IPS-NIHi7 (cell line): ENCODE results near the gene RAPSN.

ENCODE experiments used
- DNase-seq: peaks from one replicate; pipeline ENCODE4 v3.0.0; 2012; ENCODE audit warnings: mixed read lengths; ENCODE audit errors: extremely low spot score

RAPSN gene

DNA sequence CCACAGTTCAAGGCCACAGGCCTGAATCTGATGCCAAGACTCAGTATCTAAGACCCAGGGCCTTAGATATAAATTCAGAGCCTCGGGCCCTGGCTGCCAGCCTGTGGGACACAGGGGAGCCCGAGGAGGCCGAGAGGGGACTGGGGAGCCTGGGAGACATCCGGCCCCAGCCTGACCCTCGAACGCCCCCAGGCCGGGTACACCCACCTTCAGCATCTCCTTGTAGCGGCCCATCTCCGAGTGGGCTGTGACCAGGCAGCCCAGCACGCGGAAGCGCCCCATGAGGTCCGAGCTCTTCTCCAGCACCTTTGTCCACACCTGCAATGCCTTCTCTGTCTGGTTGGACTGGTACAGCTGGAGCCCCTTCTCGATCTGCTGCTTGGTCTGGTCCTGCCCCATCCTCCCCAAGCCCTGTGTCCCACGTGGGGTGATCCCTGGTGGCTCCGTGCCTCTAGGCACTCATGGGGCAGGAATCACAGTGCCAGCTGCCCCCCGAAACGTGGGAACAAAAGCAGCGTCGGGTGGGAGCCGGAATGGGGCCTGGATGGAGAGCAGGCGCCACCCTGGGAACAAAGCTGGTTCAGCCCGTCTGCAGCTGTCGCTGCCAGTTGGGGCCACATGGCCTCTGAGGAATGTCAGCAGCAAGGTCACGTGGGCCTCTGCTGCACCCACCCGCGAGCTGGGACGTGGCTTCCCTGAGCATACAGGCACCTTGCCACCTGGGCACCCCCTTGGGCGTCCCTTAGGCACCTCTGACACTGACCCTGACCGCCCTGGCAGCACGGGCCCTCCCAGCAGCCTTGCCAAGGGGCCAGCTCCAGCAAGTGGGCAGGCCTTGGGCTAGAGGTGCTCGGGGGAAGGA, at the start of gene RAPSN:
TSS of gene RAPSN (minus strand) at position 571 of the 862 bp plus-strand sequence. CDS start at position 399, 172 bp downstream.
- DNase-seq = no peak

GRCh38 chr11:47498149-47498548, 49.2 kb upstream of the RAPSN start:
- DNase-seq = no peak

DNA sequence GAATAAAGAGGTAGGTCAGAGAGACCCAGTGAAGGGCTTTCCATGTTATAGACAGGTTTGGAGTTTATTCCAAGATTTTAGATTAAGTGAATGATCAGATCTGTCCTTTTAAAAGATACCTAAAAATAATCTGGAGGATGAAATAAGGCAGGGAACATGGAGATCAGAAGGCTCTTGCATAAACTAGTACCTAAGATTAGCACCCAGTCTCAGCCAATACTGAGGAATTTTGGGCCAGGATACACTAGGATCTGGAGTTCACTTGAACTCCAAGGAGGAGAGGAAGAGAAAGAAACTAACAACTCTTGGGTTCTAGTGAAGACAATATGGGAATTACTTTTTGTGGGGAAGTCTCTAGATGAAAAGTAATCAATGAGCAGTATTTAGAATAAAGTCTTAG, 47.9 kb upstream of the RAPSN start:
- DNase-seq = no peak

GRCh38 chr11:47495856-47496217, 46.9 kb upstream of the RAPSN start:
- DNase-seq = no peak

DNA sequence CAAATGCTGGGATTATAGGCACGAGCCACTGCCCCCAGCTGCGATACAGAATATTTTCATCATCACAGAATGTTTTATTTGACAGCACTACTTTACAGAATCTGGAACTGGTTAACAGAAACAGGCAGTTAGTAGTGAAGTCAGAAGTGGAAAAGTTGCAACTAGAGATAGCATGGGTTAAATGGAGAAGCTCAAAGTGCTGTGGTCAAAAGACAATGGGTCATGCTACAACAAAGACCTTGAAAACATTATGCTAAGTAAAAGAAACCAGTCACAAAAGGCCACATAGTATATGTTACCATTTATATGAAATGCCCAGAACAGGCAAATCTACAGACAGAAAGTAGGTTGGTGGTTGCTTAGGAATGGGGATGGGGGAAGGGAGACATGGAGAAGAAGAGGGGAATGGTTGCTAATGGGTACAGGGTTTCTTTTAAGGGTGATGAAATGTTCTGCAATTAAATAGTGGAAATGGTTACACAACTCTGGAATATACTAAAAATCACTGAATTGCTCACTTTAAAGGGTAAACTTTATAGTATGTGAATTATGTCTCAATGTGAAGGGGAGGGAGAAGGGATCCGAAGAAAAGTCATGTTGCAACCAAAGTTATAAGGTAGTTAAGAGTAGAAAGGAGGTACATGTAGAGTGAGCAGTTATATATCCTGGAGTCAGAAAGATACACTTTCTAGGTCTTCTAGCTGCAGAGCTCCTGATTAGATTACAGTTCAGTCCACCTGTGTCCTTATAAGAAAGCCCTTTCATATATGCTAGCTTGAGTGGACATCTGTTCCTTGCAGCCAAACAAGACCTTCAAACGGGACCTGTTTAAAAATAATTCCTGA, 46.3 kb upstream of the RAPSN start:
- DNase-seq = no peak

DNA sequence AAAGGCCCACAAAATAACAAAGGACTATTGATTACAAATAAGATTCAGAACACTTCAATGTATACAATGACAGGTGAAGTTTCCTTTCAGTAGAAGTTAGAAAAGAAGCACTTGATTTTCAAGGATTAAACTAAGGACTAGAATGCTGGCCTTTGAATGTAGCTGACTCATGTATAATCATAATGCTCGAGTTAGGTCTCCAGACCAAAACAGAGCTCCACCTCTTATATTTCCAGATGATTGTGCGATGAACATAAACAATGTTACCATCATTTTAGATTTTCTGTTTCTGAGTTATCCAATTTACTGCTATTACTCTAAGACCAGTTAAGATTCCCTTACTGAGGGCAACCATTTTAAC, 40.4 kb upstream of the RAPSN start:
- DNase-seq = no peak

DNA sequence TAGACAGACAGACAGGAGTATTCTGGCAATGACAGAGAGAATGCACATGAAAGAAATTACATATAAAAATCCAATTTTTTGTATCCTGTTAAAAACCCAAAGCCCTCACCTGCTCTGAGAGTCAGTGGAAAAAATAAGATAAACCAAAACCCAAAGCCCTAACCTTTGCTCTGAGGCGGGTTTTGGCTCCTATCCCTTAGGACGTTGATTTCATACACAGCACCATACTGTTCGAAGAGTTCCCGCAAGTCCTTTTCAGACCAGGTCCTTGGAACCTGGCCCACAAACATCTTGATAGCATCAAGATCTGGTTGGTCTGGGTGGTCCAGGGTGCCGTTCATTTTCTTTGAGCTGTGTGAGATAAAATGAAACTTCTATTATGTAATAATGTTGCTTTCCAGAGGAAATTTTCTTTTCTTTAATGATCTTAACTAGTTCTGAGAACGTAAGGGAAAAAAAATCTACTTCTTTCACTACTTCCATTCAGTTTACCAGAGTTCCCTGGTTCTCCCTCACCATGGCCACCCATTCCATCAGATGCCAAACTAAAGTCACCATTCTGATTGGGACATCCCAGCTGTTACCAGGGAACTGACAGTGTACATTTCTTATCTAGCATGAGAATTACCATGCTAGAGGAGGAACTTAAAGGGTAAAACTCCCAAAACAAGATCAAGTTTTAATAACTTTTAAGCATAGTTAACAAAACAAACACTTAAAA, 39.9 kb upstream of the RAPSN start:
- no peak for DNase-seq

- no peak for DNase-seq
These were observed 39.2 kb upstream of the RAPSN start for GRCh38 chr11:47488111-47488510.

DNA sequence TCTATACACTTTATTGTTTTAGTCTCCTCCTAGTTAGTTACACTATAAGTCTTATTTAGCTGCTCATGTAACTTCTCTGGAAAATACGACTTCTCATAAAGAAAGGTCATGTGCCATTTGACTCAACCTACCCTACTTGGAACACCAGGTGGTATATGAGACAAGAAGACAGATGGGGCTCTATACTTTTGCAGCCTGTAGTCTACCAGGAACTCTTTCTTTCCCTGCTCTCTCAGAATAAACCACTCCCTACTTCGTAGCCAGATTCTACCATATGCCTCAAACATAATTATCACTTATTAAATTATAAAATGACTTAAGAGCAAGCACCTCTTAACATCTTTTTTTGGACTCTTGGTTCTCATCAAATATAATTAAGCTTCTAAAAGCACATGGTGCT, 38.5 kb upstream of the RAPSN start:
- no peak for DNase-seq

DNA sequence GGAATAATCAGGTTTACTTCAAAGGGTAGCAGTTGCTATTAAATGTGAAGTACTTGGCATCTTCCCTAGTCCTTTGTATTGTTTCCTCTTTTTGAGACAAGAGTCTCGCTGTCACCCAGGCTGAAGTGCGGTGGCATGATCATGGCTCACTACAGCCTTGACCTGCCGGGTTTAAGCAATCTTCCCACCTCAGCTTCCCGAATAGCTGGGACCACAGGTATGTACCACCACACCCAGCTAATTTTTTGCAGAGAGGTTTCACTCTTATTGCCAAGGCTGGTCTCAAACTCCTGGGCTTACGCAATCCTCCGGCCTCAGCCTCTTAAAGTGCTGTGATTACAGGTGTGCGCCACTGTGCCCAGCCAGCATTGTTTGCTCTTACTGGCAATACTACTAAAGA, 36.2 kb upstream of the RAPSN start:
- DNase-seq = no peak

DNA sequence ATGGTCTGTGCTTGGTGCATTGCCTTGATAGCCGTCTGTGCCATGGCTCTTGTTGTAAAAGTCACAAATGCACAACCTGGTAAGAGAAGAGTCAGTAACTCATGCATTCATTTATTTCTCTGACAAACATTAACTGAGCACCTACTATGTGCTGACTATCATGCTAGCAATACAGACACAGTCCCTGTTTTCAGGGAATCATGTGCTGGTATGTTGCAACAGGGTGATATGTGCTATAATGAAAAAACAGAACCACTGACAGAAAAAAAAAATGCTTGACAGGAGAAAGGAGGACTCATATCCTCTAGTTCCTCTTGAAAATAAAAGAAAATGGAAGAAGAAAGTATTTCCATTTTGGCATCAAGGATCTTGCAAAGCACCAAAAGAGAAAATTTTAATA, 34.5 kb upstream of the RAPSN start:
- DNase-seq = no peak

GRCh38 chr11:47480762-47481161, 31.8 kb upstream of the RAPSN start:
- no peak for DNase-seq

DNA sequence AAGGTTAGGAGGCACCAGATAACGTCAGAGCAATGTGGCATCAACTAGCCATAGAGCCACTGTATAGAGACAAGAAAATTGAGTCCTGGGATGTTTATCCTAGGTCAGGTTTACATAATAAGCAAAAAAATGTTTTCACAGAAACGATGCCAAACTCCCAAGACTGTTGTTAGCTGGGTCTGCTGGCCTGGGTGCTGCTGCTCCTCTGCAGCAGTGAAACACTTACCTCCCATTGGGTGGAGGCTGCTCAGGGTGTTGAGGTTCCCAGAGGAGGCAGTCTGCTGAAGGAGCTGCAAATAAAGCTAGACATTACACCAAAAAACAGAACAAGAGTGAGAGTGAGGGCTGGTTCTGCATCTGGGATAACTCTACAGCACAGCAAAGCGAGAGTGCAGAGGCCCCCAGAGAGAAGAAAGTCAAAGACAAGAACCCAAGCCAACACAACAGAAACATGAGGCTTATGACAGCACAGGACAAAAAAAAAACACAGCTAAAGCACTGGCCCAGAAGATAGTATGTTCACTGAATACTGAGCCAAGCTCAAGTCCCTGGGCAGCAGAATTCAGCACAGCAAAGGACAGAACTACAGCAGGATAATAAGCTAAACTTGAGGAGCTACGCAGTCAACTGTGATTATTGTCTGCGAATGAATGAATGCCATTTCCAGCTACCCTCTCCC, 29.9 kb upstream of the RAPSN start:
- DNase-seq = no peak

GRCh38 chr11:47477753-47478152, 28.8 kb upstream of the RAPSN start:
- no peak for DNase-seq

GRCh38 chr11:47477323-47477722, 28.4 kb upstream of the RAPSN start:
- DNase-seq = no peak

- DNase-seq = no peak
These were observed 21.7 kb upstream of the RAPSN start for GRCh38 chr11:47470671-47471070.

DNA sequence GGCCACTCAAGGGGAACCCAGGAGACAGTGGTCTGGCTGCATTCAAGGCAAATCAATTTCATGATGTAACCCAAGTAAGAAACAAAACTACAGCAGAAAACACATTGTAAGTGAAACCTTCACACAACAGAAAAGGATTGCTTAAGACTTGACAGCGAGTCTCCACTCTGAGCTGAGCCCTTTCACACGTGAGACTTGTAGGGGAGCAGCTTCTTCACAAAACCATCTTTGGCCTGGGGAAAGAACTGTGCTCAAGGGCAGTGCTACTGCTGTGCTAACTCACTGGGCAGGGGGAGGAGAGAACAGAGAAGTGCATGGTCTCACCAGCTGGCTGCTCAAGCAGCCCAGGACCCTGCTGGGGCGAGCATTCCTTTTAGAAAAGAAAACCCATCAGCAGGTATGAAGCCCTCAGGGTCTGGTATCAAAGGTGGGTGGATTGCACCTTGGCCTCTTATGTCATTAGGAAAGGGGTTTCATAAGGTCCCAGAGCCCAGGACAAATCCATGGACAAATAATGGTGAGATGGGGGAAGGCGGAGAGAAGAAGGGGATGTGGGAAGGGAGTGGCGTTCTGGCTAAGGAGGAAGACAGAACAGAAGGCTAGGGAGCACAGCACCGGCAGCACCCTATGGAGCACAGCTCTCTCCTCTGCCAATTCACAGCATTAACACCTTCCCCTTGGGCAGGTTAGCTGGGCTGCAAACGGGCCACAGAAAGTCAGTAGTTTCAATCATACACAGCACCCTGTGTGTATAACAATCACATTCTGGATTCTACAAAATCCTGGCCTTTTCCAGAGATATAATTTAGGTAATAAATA, 20.6 kb upstream of the RAPSN start:
- DNase-seq = peak; percentile 58

GRCh38 chr11:47468598-47469214, 19.8 kb upstream of the RAPSN start:
- no peak for DNase-seq

GRCh38 chr11:47467357-47467756, 18.4 kb upstream of the RAPSN start:
- no peak for DNase-seq

DNA sequence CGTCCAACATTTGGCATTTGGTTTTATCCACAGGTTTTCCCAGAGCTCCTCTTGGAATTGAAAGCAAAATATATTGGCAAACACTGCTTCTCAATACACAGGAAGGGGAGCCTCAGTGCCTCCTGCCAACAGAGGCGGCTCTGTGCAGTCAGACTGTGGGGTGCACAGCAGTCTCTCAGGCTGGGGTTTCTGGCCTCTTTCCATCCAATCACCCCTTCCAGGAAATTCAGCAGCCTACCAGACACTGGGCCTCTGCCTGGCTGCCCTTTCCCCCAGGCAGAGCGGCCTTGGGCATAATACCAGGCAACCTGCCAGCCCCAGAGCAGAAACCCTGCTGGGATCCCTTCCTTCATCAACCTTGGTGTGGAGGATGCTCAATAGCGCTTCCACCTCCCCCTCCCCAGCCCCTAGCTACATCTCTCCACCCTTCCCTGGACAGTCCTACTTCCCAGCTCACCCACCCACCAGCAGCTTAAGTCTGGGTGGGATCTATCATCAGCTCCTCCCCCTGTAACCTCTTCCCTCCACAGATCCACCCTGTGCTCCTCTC, 17.8 kb upstream of the RAPSN start:
- no peak for DNase-seq
